ENCODE measurements around the gene PRKACA.

DNA sequence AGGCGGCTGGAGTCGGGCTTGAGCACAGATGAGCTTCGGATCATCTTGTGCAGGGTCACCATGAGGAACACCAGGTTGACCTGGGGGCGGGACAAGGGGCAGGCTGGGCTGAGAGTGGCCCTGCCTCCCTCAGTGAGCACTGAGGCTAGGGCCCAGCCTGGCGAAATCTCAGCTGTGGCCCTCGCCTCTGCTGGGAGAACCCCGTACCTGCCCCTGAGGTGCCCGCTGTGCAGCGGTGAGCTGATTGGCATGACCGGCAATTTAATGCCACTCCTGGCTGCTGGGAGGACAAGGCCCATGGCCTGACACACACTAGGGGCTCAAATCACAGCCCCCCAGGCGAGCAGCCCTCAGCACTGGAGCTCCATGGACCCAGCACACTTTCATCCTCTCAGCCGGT, 38.6 kb upstream of the PRKACA start:
- TF ChIP-seq, protein P1, sequence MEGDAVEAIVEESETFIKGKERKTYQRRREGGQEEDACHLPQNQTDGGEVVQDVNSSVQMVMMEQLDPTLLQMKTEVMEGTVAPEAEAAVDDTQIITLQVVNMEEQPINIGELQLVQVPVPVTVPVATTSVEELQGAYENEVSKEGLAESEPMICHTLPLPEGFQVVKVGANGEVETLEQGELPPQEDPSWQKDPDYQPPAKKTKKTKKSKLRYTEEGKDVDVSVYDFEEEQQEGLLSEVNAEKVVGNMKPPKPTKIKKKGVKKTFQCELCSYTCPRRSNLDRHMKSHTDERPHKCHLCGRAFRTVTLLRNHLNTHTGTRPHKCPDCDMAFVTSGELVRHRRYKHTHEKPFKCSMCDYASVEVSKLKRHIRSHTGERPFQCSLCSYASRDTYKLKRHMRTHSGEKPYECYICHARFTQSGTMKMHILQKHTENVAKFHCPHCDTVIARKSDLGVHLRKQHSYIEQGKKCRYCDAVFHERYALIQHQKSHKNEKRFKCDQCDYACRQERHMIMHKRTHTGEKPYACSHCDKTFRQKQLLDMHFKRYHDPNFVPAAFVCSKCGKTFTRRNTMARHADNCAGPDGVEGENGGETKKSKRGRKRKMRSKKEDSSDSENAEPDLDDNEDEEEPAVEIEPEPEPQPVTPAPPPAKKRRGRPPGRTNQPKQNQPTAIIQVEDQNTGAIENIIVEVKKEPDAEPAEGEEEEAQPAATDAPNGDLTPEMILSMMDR (conservative IDR thresholded peaks at IDR 0.05; ENCODE audit: low read depth, low read length), result no peak
- TF ChIP-seq EZH2 (IDR thresholded peaks at IDR 0.05; ENCODE audit: borderline replicate concordance, low read depth, low read length, poor library complexity, severe bottlenecking), result no peak

All from A673 (cell line).